Measurements from ENCODE around the gene SIPA1. TPM values are rescaled to one million over a fixed set of nuclear protein-coding genes. Genes with fewer than 3 reads are reported as not detected.

The SIPA1 gene
- total and polyA plus RNA-seq, 9 of the 15 experiments (the other 6 are each of a cell fraction or from before 2014, with no cell fraction given), result 0.25 to 85.8 (median 16.8) TPM

GRCh38 chr11:65651589-65652510 lies 13.9 kb downstream of the SIPA1 start:
- Histone ChIP-seq H3K36me3 (ENCODE audit: control insufficient read depth, insufficient read depth, low read length) (peaks cover 75% of the 10 kb centered on the region; the same call in 2 of the 3 replicates), H3K9me1 (ENCODE audit: control insufficient read depth, insufficient read depth, low read length) (no peaks in the 10 kb centered on the region), H3K27me3 (ENCODE audit: control insufficient read depth in 2 of 2, insufficient read depth in 2 of 2, low read length in 2 of 2) (no peaks in the 10 kb centered on the region), H3K27ac (ENCODE audit: extremely low read depth, low read depth, low read length) (peak overlapping the region; percentile 92), H2AFZ (ENCODE audit: low read depth, low read length) (peak overlapping the region; percentile 47), H3K4me1 (replicated peaks in 1 of 2; ENCODE audit: control insufficient read depth in 2 of 2, insufficient read depth in 2 of 2, low read length in 2 of 2) (peaks cover 29 to 59% of the 10 kb centered on the region in 2 experiments), H3K79me2 (ENCODE audit: control insufficient read depth, insufficient read depth, low read length) (no peaks in the 10 kb centered on the region), H3K9me3 (replicated peaks; ENCODE audit: control insufficient read depth, insufficient read depth, low read depth, low read length) (no peaks in the 10 kb centered on the region), H3K9ac (ENCODE audit: insufficient read depth in 1 of 2, low read depth in 2 of 2, low read length in 2 of 2) (peak overlapping the region; percentile 42 to 95; a peak in 3 of 4 replicates), H3K4me3 (peak overlapping the region; percentile 46), H3K4me2 (ENCODE audit: insufficient read depth, low read length) (peak overlapping the region; percentile 84), H4K20me1 (replicated peaks; ENCODE audit: control insufficient read depth, insufficient read depth, low read length) (0 out of 2 replicates have a peak, but pooled peaks cover 8% of the 10 kb centered on the region)
- in situ Hi-C loops (cut with MboI), result no loop called here
- WGBS (ENCODE audit: insufficient coverage, low coverage, missing lambda C conversion rate), result 12% methylated on average over 20 of the region's 28 CpGs
- ChIA-PET CTCF (ENCODE audit: low intra/inter-chr PET ratio) (no interaction called here), POLR2A (interaction anchor here (0.7 to 5.0 kb wide), 13 partner anchors 11 to 371 kb away, joined by 3 to 56 read pairs (median 3); partner anchors contain the start of genes EHBP1L1, NEAT1, PCNX3 and RELA)
- intact Hi-C loops (cut with micrococcal nuclease), result loop anchor here (2.0 kb wide), 1 partner anchor 13 kb away; the partner anchor contains the start of gene SIPA1
- BruUV-seq (replicated peaks), result no TSS peak
- DNase-seq (ENCODE audit: extremely low read depth in 1 of 4, low spot score in 3 of 4) (peak; percentile 31 to 77 (median 50)), FAIRE-seq (peak; percentile 93), ATAC-seq (peak; percentile 42)
- peak; percentile 92 for TF ChIP-seq NFIC (IDR thresholded peaks at IDR 0.05)
- TF ChIP-seq ZNF764 (CRISPR knock-in tag; IDR thresholded peaks at IDR 0.05; ENCODE audit: low read depth), result no peak
- TF ChIP-seq DNMT1 (IDR thresholded peaks at IDR 0.05), result no peak
- no peak for TF ChIP-seq SMARCC2 (IDR thresholded peaks at IDR 0.05; ENCODE audit: low read depth)
- no peak for TF ChIP-seq ZFX (CRISPR knock-in tag; IDR thresholded peaks at IDR 0.05)
- no peak for TF ChIP-seq NCOA6 (IDR thresholded peaks at IDR 0.05)
- no peak for TF ChIP-seq HOMEZ (CRISPR knock-in tag; IDR thresholded peaks at IDR 0.05)
- no peak for TF ChIP-seq ATF3 (IDR thresholded peaks at IDR 0.05)
- TF ChIP-seq ATF3 (CRISPR knock-in tag; conservative IDR thresholded peaks at IDR 0.05), result no peak
- TF ChIP-seq ZNF133 (CRISPR knock-in tag; IDR thresholded peaks at IDR 0.05), result no peak
- no peak for TF ChIP-seq ZNF79 (CRISPR knock-in tag; IDR thresholded peaks at IDR 0.05; ENCODE audit: low read depth)
- peak; percentile 73; the same call in 1 of the 2 replicates for TF ChIP-seq LCOR (CRISPR knock-in tag; IDR thresholded peaks at IDR 0.05)
